Measurements from ENCODE around the gene SLC13A1. TPM values are rescaled to one million over a fixed set of nuclear protein-coding genes. Genes with fewer than 3 reads are reported as not detected.

Gene SLC13A1
- total RNA-seq, 1 experiment from 2014 or later = not detected

DNA sequence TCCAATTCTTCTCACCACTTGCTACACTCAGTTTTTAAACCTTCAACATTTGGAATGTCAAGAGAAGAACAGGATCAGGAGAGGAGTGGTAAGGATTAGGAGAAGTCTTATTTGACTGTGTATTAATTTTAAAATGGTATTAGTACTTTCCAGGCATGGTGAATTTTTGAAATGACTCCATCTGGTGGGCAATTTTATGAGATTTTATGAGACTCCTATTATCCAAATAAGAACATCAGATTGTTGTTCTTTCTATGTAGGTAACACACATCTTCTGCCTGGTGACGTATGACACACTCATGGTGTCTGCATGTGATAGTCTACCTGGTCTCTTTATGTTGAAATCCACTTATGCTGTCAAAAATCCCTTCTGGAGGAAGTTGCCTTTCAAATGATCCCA, 51.0 kb downstream of the SLC13A1 start:
- no peaks in the 10 kb centered on the region for H3K27me3 ChIP-seq (replicated peaks; ENCODE audit: control insufficient read depth, insufficient read depth, low read length)
- no peaks in the 10 kb centered on the region for H3K4me1 ChIP-seq
- Mint-ChIP-seq H3K4me3 (ENCODE audit: unreplicated experiment) (no peak overlapping the region), H3K4me1 (ENCODE audit: low read depth, unreplicated experiment) (no peaks in the 10 kb centered on the region), H3K36me3 (ENCODE audit: insufficient read depth, unreplicated experiment) (no peaks in the 10 kb centered on the region), H3K27ac (ENCODE audit: unreplicated experiment) (no peak overlapping the region), H3K9me3 (ENCODE audit: unreplicated experiment) (no peaks in the 10 kb centered on the region), H3K27me3 (ENCODE audit: insufficient read depth, unreplicated experiment) (peaks cover 8% of the 10 kb centered on the region)
- BruUV-seq (replicated peaks) = no TSS peak
- ChIA-PET POLR2A (no interaction called here), CTCF (no interaction called here)
- TF ChIP-seq, protein P1, sequence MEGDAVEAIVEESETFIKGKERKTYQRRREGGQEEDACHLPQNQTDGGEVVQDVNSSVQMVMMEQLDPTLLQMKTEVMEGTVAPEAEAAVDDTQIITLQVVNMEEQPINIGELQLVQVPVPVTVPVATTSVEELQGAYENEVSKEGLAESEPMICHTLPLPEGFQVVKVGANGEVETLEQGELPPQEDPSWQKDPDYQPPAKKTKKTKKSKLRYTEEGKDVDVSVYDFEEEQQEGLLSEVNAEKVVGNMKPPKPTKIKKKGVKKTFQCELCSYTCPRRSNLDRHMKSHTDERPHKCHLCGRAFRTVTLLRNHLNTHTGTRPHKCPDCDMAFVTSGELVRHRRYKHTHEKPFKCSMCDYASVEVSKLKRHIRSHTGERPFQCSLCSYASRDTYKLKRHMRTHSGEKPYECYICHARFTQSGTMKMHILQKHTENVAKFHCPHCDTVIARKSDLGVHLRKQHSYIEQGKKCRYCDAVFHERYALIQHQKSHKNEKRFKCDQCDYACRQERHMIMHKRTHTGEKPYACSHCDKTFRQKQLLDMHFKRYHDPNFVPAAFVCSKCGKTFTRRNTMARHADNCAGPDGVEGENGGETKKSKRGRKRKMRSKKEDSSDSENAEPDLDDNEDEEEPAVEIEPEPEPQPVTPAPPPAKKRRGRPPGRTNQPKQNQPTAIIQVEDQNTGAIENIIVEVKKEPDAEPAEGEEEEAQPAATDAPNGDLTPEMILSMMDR (IDR thresholded peaks at IDR 0.05; ENCODE audit: insufficient read depth in 1 of 2, low read depth in 1 of 2, low read length in 1 of 2, severe bottlenecking in 1 of 2, unreplicated experiment in 1 of 2) = no peak
- intact Hi-C loops (cut with micrococcal nuclease; ENCODE audit: unreplicated experiment) = no loop called here
- no peaks in the 10 kb centered on the region for H3K9me3 ChIP-seq
- H3K36me3 ChIP-seq (ENCODE audit: control insufficient read depth, insufficient read depth, low read length) = no peaks in the 10 kb centered on the region
- H3K4me3 ChIP-seq (ENCODE audit: low read depth, low read length) = no peak overlapping the region
- DNase-seq = no peak

DNA sequence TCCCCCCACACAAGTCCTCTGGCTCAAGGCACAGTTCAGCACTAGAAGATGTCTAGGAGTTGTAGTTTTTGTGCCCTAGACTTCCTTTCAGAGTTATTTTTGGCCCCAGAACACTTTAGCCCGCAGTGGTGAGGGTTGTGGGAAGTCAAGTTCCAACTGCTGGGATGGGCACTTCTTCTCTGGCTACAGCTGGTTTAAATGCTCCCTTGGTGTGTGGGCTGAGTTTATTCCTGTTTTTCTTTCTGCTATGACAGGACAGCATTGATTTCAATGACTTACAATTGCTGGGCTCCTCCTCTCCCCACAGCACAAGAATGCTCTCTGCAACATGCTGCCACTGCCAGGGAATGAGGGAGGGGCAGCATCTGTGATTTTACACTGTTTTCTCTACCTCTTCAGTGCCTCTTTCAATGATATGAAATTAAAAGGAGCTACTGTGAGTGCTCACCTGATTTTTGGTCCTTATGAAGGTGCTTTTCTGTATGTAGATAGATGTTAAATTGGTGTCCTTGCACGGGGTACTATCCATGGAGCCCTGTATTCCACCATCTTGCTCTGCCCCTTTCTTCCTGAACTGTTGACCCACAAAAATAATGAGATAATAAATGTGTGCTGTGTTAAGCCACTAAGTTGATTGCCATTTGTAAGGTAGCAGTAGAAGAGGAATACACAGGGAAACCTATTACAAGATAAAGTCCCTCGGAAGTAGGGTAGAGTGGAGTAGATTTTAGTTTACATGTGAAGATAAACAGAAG, 56.3 kb downstream of the SLC13A1 start:
- Histone ChIP-seq H3K4me1 (no peaks in the 10 kb centered on the region), H3K36me3 (ENCODE audit: control insufficient read depth, insufficient read depth, low read length) (no peaks in the 10 kb centered on the region), H3K9me3 (no peaks in the 10 kb centered on the region), H3K4me3 (ENCODE audit: low read depth, low read length) (no peak overlapping the region), H3K27me3 (replicated peaks; ENCODE audit: control insufficient read depth, insufficient read depth, low read length) (no peaks in the 10 kb centered on the region)
- no peak overlapping the region for H3K4me3 Mint-ChIP-seq (ENCODE audit: unreplicated experiment)
- no TSS peak for BruUV-seq (replicated peaks)
- no peaks in the 10 kb centered on the region for H3K9me3 Mint-ChIP-seq (ENCODE audit: unreplicated experiment)
- no peaks in the 10 kb centered on the region for H3K36me3 Mint-ChIP-seq (ENCODE audit: insufficient read depth, unreplicated experiment)
- DNase-seq = no peak
- H3K4me1 Mint-ChIP-seq (ENCODE audit: low read depth, unreplicated experiment) = no peaks in the 10 kb centered on the region
- intact Hi-C loops (cut with micrococcal nuclease; ENCODE audit: unreplicated experiment) = no loop called here
- ChIA-PET POLR2A (no interaction called here), CTCF (no interaction called here)
- TF ChIP-seq, protein P1 (IDR thresholded peaks at IDR 0.05; ENCODE audit: insufficient read depth in 1 of 2, low read depth in 1 of 2, low read length in 1 of 2, severe bottlenecking in 1 of 2, unreplicated experiment in 1 of 2) = no peak
- H3K27me3 Mint-ChIP-seq (ENCODE audit: insufficient read depth, unreplicated experiment) = peaks cover 8% of the 10 kb centered on the region
- H3K27ac Mint-ChIP-seq (ENCODE audit: unreplicated experiment) = no peak overlapping the region

DNA sequence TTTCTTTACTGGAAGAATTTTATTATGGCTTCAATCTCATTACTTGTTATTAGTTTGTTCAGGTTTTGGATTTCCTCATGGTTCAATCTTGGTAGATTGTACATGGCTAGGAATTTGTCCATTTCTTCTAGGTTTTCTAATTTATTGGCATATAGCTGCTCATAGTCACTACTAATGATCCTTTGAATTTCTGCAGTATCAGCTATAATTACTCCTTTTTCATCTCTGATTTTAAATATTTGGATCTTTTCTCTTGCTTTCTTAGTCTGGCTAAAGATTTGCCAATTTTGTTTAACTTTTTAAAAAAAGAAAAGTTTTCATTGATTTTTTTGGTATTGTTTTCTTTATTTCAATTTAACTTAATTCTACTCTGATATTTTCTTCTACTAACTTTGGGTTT, 59.2 kb downstream of the SLC13A1 start:
- H3K9me3 Mint-ChIP-seq (ENCODE audit: unreplicated experiment) = no peaks in the 10 kb centered on the region
- Histone ChIP-seq H3K4me3 (ENCODE audit: low read depth, low read length) (no peak overlapping the region), H3K9me3 (no peaks in the 10 kb centered on the region), H3K36me3 (ENCODE audit: control insufficient read depth, insufficient read depth, low read length) (no peaks in the 10 kb centered on the region), H3K27me3 (replicated peaks; ENCODE audit: control insufficient read depth, insufficient read depth, low read length) (no peaks in the 10 kb centered on the region), H3K4me1 (no peaks in the 10 kb centered on the region)
- intact Hi-C loops (cut with micrococcal nuclease; ENCODE audit: unreplicated experiment) = no loop called here
- H3K4me1 Mint-ChIP-seq (ENCODE audit: low read depth, unreplicated experiment) = no peaks in the 10 kb centered on the region
- peaks cover 8% of the 10 kb centered on the region for H3K27me3 Mint-ChIP-seq (ENCODE audit: insufficient read depth, unreplicated experiment)
- H3K36me3 Mint-ChIP-seq (ENCODE audit: insufficient read depth, unreplicated experiment) = no peaks in the 10 kb centered on the region
- ChIA-PET CTCF (no interaction called here), POLR2A (no interaction called here)
- no peak overlapping the region for H3K27ac Mint-ChIP-seq (ENCODE audit: unreplicated experiment)
- BruUV-seq (replicated peaks) = no TSS peak
- no peak for DNase-seq
- no peak overlapping the region for H3K4me3 Mint-ChIP-seq (ENCODE audit: unreplicated experiment)
- TF ChIP-seq, protein P1 (IDR thresholded peaks at IDR 0.05; ENCODE audit: insufficient read depth in 1 of 2, low read depth in 1 of 2, low read length in 1 of 2, severe bottlenecking in 1 of 2, unreplicated experiment in 1 of 2) = no peak

Measured in Caco-2 (cell line).